ENCODE data around the gene MICU1.

- no peak for TF ChIP-seq POLR2A (IDR thresholded peaks at IDR 0.05; ENCODE audit: low read depth, low read length)
- TF ChIP-seq ATF2 (IDR thresholded peaks at IDR 0.05; ENCODE audit: low read length): no peak
- TF ChIP-seq KDM1A (IDR thresholded peaks at IDR 0.05; ENCODE audit: borderline replicate concordance): no peak
- no peak for TF ChIP-seq YY1 (IDR thresholded peaks at IDR 0.05; ENCODE audit: low read depth, low read length)
- TF ChIP-seq CBFB (IDR thresholded peaks at IDR 0.05; ENCODE audit: low read depth): no peak
- no peak for TF ChIP-seq IRF5 (IDR thresholded peaks at IDR 0.05; ENCODE audit: borderline replicate concordance)
- no peak for TF ChIP-seq DPF2 (IDR thresholded peaks at IDR 0.05)
- no peak for TF ChIP-seq SRF (IDR thresholded peaks at IDR 0.05; ENCODE audit: low read depth in 2 of 2, low read length in 2 of 2)
- no peak for TF ChIP-seq E2F4 (IDR thresholded peaks at IDR 0.05; ENCODE audit: low read depth, low read length)
- TF ChIP-seq POLR2AphosphoS5 (IDR thresholded peaks at IDR 0.05; ENCODE audit: low read length): no peak
Measured at GRCh38 chr10:72424561-72424960, 201.3 kb downstream of the MICU1 start.

Data from GM12878 (cell line).